ENCODE data around the gene TFF2.

TFF2 gene, protein sequence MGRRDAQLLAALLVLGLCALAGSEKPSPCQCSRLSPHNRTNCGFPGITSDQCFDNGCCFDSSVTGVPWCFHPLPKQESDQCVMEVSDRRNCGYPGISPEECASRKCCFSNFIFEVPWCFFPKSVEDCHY

DNA sequence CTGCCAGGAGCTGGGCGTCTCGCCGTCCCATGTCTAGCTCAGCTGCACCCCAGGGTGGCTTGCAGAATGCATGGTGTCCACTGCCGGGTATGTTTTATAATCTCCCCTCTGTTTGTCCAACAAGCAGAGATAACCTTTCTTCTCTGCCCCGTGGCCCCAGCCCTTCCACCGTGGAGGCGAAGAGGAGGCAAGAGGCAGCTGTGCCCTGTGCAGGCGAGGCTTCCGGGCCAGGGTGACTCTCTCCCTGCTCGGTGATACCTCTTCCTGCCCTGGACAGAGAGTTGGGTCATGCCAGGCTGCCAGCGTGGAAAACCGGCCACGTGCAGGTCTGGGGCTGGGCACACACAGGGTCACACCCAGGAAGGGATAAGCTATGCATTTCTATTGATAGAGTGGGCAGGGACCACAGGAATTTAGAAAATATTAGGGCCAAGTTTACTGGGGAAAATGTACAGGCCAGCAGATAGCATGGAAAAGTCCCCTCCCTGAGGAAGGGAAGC, at the start of gene TFF2:
TFF2 (minus strand) TSS at position 68 of the 500 bp plus-strand sequence; CDS start at position 31, 37 bp downstream.
- DNase-seq, result no peak

DNA sequence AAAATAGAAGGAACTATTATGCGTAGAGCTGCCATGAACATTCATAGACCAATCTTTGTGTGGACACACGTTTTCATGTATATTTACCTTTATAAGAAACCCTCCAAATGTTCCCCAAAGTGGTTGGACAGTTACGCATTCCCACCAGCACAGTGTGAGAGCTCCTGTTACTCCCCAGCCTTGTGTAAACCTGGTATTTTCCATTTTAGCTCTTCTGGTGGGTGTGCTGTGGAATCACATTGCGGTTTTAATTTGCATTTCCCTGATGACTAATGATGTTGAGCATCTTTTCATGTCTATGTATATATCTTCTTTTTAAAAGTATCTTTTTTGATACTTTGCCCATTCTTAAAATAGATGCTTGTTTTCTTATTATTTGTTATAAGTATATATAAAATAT, 49.7 kb upstream of the TFF2 start:
- DNase-seq, result no peak

DNA sequence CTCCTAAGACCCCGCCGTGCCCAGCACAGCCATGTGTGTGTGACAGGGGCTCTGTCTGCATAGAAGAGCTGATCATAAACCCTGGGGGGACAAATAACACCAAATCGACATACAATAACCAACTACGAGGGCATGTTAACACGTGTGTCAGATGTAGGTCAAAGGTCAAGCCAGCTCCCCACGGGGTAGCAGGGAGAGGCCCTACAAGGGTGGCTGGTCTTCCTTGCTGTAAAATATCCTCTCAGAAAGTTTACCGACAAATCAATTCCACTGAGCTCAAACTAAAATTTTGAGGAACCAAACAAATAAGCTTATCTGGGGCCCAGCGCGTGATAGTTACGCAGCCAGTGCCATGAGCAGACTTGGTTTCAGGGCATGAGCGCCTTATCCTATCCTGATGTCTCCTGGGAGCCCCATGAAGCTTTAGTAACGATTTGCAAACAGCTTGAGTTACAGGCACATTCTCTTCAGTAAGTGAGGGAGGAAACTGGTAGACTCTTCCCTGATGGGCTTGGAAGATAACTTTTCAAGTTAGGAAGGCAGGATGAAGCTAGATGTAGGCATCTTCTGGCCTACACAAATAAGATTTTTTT, 47.7 kb upstream of the TFF2 start:
- no peak for DNase-seq

DNA sequence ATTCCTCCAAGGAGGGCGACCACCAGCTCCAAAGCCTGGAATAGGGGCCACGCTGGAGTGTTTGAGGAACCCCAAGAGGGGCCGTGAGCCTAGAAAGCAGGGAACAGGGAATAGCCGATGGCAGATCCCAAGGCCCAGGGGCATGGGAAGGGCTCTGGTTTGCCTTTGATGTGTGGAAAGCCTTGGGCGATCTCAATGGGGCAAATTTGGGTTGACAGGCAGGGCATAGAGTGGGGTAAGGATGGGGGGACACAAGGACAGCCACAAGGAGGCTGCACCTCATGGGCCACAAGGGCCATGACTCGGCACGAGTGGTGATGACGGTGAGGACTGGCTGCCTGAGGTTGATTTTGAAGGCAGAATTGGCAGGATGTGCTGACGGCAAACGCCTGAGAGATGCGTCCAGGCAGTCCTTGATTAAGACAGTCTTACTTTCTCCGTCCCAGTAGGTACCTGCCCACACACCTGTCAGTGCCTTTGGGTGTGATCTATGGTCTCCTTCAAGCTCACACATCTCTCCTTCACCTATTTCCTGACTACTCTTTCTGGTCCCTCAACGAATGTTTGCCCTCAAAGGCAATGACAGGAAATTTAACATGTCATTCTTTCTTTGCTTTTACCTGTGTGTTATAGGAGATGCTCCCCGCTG, 47.1 kb upstream of the TFF2 start:
- no peak for DNase-seq

DNA sequence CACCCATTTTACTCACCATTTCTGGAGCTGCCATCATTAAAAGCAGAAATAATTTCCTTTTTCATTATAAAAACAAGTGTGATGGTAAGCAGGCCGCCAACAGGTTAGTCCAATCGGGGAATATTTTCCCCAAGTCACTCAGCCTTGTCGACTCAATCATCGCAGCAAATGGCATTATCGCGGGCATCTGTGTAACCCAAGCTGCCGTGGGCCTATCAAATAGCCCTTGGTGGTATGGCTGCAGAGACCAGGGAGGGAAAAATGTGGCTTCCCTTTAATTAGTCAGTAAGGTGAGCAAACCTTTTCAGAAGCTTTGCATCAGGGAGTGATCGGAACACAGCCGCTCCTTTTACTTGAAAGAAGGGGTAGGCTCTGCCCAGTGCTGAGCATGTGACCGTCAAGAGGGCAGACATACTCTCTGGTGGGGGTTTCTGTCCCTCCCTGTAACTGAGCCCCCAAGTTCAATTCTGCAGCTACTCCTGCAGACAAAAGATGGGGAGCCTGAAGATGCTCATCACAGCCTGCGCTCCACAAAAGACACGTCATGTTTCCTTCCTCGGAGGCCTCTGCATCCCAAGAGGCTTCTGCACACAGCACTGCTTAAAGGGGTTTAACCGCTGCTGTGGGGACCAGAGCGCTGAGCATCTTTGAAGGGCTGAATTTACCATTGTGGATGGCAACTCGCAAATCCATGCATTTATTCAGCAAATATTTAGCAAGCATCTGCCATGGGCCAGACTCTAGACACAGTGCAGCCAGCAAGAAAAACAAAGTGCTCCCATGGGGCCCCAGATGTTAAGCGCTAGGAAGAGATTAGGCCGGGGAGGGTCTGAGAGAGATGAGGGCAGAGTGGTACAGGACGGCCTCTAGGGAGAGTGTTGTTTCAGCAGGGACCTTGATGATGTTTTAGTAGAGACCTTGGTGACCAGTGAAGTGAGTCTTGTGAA, 46.3 kb upstream of the TFF2 start:
- DNase-seq, result no peak

DNA sequence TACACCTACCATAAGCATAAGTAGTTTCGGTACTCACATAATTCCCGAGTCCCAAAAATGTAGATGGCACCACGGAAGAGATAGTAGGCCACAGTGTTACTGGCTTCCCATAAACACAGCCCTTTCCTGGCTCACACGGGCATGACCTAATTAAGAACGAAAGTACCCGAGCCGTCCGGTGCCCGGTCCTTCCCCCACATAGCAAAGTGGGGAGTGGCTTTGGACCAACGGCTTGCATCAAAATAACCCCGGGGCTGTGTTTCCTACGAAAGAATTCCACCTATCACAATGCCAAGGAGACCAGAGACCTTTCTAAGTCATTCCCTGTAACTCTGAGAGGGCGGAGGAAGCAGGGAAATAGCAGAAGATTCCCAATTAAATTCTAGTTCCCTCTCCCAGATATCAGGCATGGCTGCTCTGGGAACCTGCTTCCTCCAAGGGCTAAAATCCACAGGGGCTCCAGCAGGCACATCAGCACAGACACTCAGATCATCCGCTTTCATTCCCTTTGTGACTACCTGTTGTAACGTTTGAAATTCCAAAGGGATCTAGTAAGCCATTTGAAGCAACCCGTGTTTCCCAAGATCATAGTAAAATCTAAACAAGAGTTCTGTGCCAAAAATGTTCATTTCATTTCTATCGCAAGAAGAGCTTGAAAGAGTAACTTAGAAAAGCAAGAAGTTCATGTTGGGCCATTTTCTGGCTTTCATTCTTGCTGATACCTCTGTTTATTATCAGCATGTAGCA, 45.3 kb upstream of the TFF2 start, which contains the start of gene TMPRSS3:
TMPRSS3 (minus strand) TSS at position 148 of the 747 bp plus-strand sequence. CDS start 635 bp downstream, outside the sequence.
- no peak for DNase-seq

DNA sequence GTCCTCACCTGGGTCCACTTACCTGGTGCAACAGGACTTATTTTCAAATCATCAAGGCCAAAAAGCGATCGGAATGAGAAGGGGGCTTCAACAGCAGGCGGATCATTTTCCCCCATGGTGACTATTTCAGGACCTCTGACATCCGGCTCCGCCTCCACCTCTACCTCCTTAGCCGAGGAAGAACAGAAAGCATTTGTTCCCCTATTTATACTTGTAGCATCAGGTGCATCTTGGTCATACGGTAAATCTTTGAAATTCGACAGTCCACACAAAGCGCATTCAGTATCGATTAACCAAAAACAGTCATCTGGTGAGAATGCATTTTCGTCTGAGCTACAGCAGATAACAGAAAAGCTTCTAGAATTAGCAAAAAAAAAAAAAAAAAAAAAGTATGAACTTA, 44.5 kb upstream of the TFF2 start:
- no peak for DNase-seq

DNA sequence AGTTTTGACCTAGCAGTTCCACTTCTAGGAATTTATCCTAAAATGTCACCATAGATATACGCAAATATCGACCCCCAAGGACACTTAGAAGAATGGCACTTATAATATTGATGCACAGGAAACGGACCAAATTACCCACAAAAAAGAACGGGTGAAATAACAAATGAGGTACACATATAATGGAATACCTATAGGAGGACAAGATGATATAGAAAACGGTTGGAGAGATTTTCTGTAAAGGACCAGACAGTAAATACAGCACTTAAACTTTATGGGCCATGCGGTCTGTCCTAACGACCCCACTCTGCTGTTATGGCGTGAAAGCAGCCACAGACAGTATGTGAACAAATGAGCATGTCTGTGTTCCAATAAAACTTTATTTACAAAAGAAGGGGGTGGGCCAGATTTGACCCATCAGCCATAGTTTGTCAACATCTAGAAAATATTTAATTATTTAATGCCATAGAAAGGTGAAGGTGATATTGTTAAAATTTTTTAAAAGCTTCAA, 42.7 kb upstream of the TFF2 start:
- no peak for DNase-seq

DNA sequence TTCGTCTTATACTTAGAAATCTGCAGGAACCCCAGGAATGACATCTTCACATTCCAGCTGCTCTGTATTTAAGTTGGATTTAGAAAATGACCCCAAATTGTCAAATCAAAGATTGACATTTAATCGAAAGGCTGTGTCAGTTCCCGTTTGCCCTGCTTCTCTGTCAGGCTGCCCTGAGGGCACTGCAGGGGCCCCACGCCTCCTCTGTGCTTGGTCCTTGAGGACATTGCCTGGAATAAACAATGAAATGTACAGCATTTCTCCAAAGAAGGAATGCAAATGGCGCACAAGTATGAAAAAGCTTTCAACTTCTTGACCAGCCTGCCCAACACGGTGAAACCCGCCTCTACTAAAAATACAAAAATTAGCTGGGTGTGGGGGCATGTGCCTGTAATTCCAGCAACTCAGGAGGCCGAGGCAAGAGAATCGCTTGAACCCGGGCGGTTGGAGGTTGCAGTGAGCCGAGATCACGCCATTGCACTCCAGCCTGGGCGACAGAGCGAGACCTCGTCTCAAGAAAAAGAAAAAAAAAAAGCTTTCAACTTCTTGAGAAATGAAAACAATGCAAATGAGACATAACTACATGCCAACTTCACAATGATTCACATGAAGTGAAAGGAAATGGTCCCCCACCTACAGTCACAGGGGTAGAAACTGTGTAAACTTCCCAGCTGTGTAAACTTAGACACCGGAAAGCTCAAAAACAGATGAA, 42.1 kb upstream of the TFF2 start:
- no peak for DNase-seq

DNA sequence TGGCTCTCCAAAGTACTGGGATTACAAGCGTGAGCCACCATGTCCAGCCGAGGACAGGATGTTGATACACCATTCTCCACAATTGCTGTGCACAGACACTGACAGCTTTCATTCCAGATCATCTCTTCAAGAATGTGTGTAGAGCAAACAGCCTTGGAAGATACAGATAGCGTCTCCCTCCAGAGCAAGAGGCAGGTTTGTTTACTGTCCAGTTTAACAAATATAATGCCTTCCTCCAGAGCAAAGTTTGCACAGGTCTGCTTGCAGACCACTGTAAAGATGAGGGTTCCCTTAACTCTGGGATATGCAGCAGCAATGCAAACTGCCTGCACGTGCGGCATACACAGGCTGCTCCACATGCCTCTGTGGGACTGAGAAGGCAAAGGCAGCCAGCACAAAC, 40.5 kb upstream of the TFF2 start:
- DNase-seq, result no peak

DNA sequence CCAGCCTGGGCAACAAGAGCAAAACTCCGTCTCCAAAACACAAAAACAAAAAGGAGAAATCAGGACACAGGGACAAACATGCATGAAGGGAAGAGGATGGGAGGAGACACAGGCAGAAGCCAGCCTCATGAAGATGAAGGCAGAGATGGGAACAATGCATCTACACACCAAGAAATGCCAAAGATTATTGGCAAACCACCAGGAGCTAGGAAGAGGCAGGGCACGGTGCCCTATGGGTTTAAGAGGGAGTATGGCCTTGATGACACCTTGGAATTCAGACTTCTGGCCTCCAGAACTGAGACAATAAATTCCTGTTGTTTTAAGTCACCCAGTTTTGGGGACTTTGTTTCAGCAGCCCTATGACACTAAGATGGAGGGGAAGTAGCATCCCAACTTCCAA, 39.9 kb upstream of the TFF2 start:
- DNase-seq, result no peak

DNA sequence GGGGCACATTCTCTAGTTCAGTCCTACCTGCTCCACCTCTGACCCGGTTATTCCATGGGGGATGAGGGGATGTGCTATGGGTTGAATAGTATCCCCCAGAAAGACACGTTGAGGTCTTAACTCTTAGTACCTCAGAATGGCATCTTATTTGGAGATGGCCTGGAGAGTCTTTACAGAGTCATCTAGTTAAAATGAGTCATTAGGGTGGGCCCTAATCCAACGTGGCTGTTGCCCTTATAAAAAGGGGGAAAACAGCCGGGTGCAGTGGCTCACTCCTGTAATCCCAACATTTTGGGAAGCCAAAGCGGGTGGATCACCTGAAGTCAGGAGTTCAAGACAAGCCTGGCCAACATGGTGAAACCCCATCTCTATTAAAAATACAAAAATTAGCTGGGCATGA, 39.4 kb upstream of the TFF2 start:
- DNase-seq, result no peak

DNA sequence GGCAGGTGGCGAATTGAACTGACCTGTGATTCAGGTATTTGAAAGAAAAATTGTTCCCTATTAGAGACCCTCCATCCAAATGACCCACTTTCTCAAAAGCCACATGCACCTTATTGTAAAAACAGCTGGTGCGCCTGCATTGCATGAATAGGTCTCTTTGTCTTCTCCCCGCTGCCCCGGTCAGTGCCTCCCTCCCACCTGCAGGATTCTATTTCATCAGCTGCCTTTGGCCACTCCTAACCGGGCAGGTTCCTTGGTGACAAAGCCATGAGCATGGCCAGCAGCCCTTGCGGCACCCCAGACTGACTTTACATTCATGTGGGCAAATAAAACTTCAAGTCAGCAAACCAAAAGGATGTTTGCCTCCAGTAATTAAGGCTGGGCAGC, 38.6 kb upstream of the TFF2 start:
- no peak for DNase-seq

DNA sequence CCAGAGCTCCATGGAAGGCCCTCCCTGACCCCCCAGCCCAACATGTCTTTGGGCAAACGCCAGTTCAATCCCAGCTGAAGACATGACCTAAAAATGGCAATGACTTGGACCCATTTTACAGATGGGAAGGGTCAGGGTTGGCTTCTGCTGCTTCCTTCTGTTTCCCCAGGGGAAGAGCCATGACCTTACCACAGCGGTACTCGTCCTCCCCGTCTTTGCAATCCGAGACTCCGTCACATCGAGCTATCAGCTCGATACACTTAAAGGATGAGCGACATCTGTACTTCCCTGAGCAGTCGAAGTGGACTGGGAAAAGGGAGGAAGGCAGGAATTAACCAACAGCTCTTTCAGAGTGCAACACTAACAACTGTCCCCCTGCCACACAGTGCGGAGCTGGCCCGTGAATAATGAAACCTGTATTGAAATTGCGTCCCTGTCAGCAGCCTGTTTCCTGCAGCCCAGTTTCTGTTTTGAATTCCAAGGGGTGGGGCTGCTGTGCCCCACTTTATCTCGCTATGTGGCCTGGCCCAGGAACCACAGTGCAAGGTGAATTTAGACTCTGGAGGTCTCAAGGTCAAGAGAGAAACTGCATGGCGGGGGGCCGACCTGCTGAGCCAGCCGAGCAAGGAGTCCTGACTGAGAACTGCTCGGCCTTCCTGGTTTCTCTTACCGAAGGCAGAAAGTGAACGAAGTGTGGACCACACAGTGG, 38.1 kb upstream of the TFF2 start:
- DNase-seq, result no peak

DNA sequence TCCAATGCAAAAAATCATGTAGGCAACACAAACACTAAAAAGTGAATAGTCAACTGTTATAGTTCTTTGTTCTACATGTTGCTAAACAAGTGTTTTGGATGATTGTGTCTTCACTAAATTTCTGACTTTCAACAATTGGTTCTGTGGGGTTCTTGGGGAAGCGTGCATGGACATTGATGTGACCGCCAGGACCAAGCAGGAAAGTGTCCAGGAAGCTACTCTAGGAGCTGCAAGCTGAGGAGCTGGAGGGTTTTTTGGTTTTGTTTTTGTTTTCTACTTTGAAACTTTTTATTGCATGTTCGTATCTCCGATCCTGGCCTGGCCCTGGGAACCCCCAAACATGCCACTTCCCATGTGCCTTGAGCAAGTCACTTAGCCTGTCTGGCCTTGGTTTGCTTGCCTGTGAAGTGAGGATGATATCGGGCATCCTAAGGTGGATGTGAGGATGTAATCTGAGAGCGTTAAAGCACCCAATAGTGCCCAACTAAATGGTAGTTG, 37.1 kb upstream of the TFF2 start:
- no peak for DNase-seq

DNA sequence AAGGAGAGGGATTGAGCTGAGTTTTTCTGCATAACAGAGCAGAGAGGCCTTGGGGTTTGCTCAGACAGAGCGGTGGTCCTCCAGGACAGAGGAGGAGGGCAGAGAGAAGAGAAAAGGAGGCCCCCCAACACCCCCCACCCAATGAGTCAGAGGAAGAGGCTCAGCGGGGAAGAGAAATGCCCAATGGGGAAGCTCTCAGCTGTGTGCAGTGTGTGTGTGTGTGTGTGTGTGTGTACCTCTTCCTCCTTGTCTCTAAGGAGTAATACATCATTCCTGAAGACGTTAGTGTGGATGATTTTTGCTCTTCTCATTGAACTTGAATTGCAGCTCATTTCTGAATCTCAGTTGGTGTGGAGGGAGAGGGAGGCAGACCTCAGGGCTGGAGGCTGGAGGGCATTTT, 36.4 kb upstream of the TFF2 start:
- DNase-seq, result no peak

DNA sequence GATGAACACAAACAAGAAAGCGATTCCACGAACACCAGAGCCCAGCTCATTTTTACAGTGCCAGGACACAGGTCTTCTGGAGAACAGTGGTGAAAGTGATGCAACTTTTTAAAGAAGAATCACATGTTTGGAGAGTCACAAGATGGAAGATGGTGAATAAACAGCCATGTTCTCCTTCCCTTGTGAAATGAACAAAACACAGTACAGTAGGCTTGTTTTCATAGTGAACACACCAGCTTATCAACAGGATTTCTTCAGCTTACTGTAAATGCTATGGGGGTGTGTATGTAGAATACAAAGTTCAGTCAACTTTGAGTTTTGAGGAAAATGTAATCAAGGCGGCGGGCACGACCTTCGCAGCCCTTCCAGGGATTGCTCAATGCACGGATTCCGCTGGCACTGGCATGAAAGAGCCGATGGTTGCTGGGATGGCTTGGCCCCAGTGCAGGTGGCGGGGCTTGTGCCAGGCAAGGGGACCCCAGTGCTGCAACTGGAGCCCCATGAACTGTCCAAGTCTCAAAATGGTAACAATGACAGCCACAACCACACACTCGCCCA, 35.3 kb upstream of the TFF2 start:
- no peak for DNase-seq

DNA sequence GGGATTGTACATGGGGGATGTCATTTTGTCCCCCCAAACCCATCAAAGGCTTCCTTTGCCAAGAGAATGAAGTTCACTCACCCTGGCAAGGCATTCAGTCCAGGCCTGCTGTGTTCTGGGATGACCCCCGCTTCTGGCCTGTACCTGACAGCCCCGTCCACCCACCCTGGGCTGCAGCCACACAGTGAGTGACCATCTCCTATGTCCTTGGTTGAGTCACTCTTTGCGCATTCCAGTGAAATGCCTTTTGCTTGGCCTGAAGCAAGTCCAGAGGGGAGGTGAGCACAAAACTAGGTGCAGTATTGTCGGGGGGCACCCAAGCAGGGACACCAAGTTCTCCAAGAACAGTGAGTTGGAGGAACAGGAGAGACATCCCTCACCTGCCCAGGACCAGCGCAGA, 34.8 kb upstream of the TFF2 start:
- no peak for DNase-seq

DNA sequence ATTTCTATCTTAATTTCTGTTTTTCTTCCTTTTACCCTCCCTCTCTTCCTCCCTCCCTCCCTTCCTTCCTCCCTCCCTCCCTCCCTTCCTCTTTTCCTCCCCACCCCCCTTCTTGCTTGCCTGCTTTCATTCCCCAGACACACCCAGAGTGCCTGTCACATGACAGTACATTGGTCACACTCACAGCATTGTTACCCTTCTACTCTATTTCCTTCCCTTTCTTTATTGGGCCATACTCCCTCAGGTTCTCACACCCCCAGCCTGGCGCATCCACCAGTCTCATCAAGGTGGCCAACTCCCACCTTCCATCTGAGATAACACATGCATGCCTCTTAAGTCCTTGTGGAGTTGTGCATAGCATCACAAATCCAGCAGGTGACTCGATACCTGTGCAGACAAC, 34.2 kb upstream of the TFF2 start:
- DNase-seq, result no peak

DNA sequence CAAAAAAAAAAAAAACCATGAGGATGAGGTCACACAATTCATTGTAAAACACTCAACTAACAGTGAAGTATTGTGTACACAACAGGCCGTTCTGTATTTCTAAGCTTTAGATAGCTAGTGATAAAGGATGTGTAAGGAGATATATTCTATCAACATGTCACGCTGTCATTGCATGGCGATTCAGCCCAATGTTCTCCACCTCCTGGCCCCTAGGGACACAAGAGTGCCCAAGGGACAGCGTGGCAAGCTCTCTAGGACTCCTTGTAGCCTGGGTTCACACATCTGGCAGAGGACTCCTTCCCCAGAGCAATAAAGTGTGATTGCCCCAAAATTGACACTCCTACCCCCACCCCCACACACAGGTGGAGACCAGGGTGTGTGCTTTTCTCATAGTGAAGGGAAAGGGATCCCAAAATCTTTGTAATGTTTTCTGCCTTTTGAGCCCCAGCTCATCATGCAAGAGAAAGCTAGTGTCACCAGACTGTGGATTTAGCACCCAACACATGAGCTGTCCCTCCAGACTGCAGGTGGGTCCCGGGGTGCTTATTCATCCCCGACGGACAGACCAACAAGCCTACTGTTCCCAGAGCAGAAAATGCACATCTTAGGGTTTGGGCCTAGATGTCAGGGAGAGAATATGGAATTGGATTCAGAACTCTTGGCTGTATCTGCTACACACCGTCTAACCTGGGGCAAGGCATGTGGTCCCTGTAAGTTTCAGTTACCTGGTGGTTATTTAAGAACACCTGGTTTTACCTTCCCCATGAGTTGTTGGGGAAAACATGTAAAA, 33.6 kb upstream of the TFF2 start:
- no peak for DNase-seq

All from stimulated activated CD4-positive, alpha-beta T cell treated with anti-CD3 and anti-CD28 coated beads, Interleukin-12 subunit alpha, Interleukin-12 subunit beta, amount 100 ng/mL, for 4 hours (primary cell).